CD4-positive, alpha-beta T cell treated with Interferon gamma for 1 hour (primary cell): ENCODE measurements around the gene RALGAPA2.

Experiments used
- DNase-seq: peaks from one replicate; pipeline ENCODE4 v3.0.0-alpha.2; 2020

RALGAPA2 gene

GRCh38 chr20:20627471-20627870, 85.0 kb downstream of the RALGAPA2 start:
- no peak for DNase-seq

- DNase-seq, result no peak
Observed at GRCh38 chr20:20624914-20625313, 87.5 kb downstream of the RALGAPA2 start.

DNA sequence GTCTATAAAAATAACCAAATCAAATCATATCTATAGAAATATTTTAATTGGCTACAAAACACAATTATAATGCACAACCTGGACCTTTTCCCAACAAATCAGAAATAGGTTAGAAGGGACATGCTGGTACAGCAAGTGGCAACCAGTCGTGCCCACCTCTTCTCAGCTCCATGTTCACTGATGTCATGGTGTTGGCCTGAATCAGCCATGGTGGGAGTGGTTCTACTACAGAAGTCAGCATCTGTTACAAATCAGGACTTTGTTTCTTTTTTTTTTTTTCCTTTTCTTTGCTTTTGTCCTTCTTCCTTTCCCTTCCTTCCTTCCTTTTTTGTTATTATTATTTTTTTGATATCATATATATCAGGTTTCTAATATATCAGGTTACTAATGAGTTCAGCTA, 91.2 kb downstream of the RALGAPA2 start:
- no peak for DNase-seq

DNA sequence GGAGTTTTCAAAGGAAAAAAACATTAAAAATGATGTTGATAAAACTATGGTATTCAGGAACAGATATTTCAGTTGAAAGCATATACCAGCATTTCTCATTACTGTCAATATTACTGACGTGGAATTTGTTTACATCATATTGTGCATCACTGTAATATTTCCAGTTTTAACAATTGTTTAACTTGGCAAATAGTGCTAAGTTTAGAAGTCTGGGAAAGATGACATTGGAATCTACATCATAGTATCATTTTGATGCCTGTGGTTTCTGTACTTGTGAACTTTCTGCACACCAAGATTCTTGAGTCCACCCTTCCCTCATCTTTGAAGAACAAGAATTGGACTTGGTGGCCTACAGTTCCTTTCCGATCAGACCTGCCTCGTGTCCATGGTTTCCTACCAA, 98.1 kb downstream of the RALGAPA2 start:
- DNase-seq, result no peak

- DNase-seq, result no peak
Observed at GRCh38 chr20:20612251-20612650, 100.2 kb downstream of the RALGAPA2 start.

DNA sequence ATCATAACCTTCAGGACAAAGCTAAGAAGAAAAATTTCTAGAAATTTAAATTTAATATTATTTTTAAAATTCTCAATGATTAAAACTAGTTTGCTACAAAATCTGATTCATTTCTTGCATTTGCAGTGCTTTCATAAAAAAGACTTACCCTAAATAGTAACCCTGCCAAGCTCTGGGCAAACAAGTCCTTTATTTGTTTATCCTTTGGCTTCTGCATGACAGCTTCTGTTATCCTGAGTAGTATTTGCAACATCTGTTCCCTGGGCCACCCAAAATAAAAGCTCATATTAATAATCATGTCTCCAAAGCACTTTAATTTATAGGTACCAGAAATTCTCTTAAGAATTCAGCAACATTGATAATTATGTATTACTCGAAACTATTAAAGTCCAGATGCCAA, 101.3 kb downstream of the RALGAPA2 start:
- DNase-seq, result no peak

GRCh38 chr20:20609522-20609921, 102.9 kb downstream of the RALGAPA2 start:
- DNase-seq, result no peak

- DNase-seq, result no peak
Observed at GRCh38 chr20:20608641-20609040, 103.8 kb downstream of the RALGAPA2 start.

DNA sequence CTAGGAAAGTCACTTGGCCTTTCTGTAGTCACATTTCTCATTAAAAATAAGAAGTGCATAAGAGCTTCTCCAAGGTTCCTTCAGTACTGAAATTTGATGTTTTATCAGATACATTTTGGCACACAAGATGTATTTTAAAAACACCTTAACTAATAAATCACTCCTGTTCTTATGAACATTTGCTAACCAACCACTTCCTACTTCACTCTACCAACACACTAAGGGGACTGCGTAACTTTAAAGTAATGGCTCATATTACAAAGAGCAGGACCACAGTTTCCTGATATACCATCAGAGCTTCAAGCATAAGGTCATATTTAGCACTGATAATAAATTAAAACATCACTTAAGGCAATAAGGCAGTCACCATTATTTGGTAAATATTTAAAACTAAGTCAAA, 104.4 kb downstream of the RALGAPA2 start:
- DNase-seq, result no peak

GRCh38 chr20:20606881-20607280, 105.6 kb downstream of the RALGAPA2 start:
- no peak for DNase-seq

GRCh38 chr20:20606050-20606449, 106.4 kb downstream of the RALGAPA2 start:
- no peak for DNase-seq

DNA sequence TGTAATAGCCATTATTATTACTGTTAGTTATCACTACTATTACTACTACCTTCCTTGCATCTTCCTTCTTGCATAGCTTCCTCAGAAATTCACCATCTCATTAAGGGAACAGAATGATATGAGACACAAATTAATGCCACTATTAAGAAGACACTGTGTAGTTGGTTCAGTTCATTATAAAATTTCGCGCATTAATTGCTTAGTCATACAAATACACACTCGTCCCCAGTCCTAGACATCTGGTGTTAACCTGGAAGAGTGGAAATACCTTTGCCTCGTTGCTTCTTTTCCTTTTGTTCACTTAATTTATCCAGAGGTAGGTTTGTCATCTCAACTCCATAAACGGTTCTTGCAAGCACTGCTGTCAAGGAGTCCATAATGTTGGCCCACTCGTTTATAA, 107.5 kb downstream of the RALGAPA2 start:
- DNase-seq, result no peak

GRCh38 chr20:20604357-20604756, 108.1 kb downstream of the RALGAPA2 start:
- DNase-seq, result no peak

- DNase-seq, result peak; percentile 11
Observed at GRCh38 chr20:20603339-20603990, 109.0 kb downstream of the RALGAPA2 start.

DNA sequence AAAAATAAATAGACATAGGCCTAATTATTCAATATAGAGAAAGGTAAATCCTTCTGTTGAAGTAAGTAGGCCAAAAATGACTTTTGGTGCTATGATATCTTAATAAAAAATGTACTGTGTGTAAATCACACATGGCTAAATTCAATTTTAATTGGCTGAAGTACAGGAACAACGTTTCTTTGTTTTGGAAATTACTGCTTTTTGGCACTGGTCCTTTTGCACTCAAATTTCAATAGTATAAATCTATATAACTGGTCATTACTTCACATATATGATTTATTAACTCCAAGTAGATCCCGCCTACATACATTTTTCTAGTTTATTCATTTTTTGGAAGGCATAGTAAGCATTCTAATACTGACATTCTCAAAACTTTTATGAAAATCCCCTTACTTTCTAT, 114.5 kb downstream of the RALGAPA2 start:
- no peak for DNase-seq

DNA sequence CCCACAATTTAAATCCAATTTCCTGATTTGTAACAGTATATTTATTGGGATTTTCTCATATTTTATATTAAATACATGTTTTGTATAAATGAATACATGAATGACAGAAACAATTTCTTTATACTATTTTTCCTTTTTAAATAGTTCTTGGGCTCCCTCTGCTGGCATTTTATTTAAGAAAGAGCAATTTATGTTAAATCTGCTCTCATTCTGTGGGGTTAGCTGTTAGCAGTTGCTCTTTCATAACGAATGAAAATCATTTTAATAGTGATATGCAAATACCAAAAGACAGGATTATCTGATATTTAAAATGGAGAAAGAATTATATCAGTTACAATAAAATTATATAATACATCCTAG, 118.3 kb downstream of the RALGAPA2 start:
- no peak for DNase-seq

DNA sequence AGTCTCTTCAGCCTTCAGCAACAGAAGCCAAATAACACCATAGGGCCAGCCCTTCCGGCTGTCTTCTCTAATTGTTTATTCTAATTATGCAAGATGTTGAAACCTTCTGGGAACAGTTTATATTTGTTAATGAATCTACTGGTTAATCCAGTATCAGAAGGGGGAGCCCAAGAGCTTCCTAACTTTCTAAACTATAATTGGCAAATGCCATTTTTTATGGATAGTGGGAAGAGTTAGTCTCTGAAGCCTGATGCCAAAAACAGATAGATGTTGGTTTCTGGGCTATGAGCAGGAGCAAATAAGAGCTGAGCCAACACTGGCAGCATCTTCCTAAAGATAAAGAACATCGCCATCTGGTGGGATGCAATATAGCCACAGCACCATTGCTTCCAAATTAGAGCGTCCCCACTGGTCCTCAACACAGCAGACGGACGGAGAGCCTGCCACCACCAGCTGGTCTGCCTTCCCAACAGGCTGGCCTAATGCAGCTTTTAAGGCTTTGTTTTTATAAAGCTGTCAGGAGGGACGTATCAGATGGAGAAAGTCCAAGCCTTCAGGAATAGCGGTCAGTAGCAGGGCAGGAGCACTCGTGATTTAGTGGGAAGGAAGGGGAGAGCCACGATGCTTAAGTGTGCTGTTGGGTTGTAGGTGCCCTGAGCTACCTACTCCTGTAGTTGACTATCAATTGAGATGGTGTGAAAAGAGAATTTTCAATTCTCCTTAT, 118.8 kb downstream of the RALGAPA2 start:
- no peak for DNase-seq

- DNase-seq, result no peak
Observed at GRCh38 chr20:20585146-20585545, 127.3 kb downstream of the RALGAPA2 start.

DNA sequence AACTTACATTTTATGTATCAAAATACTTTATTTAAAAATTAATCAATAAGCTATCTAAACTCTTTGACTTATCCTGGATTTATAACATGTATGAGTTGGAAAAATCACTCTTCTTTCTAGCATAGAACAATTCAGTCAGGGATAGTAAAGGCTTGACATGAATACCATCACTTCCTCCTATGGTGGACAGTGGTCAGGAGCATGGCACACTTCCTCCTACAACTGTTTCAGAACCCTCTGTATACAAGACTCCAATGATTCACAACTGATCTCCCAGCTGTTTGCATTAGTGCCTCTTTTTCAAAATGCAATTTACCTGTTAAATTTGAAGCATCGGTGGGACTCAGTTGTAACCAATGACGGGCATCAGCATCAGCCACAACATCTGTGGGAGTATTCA, 129.7 kb downstream of the RALGAPA2 start:
- DNase-seq, result no peak

- DNase-seq, result no peak
Observed at GRCh38 chr20:20580139-20580538, 132.3 kb downstream of the RALGAPA2 start.

DNA sequence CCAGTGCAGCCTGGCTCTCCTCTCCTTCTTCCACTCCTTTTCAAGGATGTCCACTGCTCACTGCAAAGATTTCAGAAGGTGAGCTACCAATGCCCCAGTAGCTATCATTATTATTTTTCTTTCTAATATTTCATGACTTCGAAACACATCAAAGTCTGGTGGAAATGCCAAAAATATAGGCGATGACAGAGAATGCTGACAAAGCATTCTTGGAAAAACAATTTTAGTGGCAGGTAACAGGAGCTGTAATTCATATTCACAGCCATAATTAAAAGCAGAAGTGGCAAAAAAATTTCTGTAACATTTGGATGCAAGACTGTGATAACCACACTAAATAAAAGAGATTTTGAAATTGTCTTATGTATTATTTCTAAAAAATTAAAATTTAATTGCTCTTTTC, 133.6 kb downstream of the RALGAPA2 start:
- no peak for DNase-seq

DNA sequence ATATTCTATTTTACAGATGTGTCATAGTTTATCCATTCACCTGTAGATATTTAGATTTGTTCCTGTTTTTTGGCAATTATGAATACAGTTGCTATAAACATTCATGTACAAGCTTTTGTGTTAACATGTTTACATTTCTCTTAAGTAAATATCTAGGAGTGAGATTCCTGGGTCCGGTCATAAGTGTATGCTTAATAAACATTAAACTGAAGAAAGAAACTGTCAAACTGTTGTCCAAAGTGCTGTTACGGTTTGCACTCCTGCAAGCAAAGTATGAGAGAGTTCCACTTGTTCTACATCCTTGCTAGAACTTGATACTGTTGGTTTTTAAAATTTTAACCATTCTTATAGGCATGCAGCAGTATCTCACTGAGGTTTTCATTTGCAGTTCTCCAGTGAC, 138.6 kb downstream of the RALGAPA2 start:
- no peak for DNase-seq

- DNase-seq, result no peak
Observed at GRCh38 chr20:20571068-20571780, 141.2 kb downstream of the RALGAPA2 start.

- DNase-seq, result no peak
Observed at GRCh38 chr20:20568604-20569205, 143.7 kb downstream of the RALGAPA2 start.
